WI38 (cell line): ENCODE data around the gene SLC22A1.

ENCODE experiments used
- H3K4me3 ChIP-seq: 2 replicates; pipeline ENCODE4 v1.5.1; 2011; ENCODE audit warnings: low read depth, mild to moderate bottlenecking, control low read depth, low read length
- CTCF ChIP-seq: IDR thresholded peaks from 2 replicates; pipeline ENCODE4 v1.5.1; 2012; ENCODE audit warnings: low read depth, mild to moderate bottlenecking, control low read depth, low read length

Gene SLC22A1

GRCh38 chr6:160080097-160080496 lies 41.5 kb upstream of the SLC22A1 start:
- TF ChIP-seq CTCF: no peak
- H3K4me3 ChIP-seq: no peak overlapping the region

- no peak for TF ChIP-seq CTCF
- no peak overlapping the region for H3K4me3 ChIP-seq
Observed at GRCh38 chr6:160081398-160081797, 40.2 kb upstream of the SLC22A1 start.

- no peak for TF ChIP-seq CTCF
- H3K4me3 ChIP-seq: no peak overlapping the region
Observed at GRCh38 chr6:160082627-160083026, 39.0 kb upstream of the SLC22A1 start.

GRCh38 chr6:160084198-160084776 lies 37.3 kb upstream of the SLC22A1 start:
- H3K4me3 ChIP-seq: no peak overlapping the region
- no peak for TF ChIP-seq CTCF

- H3K4me3 ChIP-seq: no peak overlapping the region
- TF ChIP-seq CTCF: no peak
Observed at GRCh38 chr6:160085226-160085625, 36.4 kb upstream of the SLC22A1 start.

GRCh38 chr6:160085713-160086505 lies 35.7 kb upstream of the SLC22A1 start:
- no peak overlapping the region for H3K4me3 ChIP-seq
- TF ChIP-seq CTCF: no peak

GRCh38 chr6:160086754-160087153 lies 34.9 kb upstream of the SLC22A1 start:
- no peak overlapping the region for H3K4me3 ChIP-seq
- TF ChIP-seq CTCF: no peak
